ENCODE results near the gene LILRB1.
"Not testable (repeated sequence)": the region's sequence is repeated elsewhere in the genome, so short reads cannot be mapped to it uniquely, and the experiment has no call there.

LILRB1 gene

DNA sequence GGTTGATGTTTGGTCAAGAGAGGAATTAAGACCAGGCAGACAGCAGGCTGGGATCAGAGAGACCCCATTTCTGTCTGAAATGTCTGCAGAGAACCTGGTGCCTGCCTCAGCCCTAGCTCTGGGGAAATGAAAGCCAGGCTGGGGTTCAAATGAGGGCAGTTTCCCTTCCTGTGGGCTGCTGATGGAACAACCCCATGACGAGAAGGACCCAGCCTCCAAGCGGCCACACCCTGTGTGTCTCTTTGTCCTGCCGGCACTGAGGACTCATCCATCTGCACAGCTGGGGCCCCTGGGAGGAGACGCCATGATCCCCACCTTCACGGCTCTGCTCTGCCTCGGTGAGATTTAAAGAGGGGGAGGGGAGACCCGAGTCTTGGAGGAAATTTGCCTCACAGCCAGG lies 32.4 kb downstream of the LILRB1 start, which contains the start of gene LILRB4:
Gene LILRB4 (plus strand): TSS at position 256 of the 400 bp plus-strand sequence. CDS start 49 bp downstream, at position 305.
- DNase-seq (ENCODE audit: low read depth in 2 of 2): no peak

GRCh38 chr19:54665530-54665929 lies 35.2 kb downstream of the LILRB1 start:
- DNase-seq (ENCODE audit: low read depth in 2 of 2): no peak

DNA sequence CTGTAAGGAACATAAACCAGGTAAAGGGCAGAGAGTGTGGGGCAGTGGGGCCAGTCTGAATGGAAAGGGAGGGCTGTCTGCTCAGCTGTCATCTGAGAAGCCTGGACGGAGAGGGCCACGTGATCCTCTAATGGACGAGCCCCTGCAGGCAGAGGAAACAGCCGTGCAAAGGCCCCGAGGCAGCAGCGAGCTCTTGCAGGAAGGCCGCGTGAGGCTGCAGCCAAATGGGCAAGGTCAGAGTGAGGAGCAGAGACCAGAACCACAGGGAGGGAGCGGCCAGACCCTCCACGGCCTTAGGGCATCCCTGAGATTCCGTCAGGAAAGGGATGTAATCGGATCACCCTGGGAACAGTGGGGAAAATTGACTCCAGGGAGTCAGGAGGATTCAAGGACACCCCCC lies 36.9 kb downstream of the LILRB1 start:
- DNase-seq (ENCODE audit: low read depth in 2 of 2): no peak

- DNase-seq (ENCODE audit: low read depth in 2 of 2): no peak
These were observed 38.1 kb downstream of the LILRB1 start for GRCh38 chr19:54668353-54668752.

DNA sequence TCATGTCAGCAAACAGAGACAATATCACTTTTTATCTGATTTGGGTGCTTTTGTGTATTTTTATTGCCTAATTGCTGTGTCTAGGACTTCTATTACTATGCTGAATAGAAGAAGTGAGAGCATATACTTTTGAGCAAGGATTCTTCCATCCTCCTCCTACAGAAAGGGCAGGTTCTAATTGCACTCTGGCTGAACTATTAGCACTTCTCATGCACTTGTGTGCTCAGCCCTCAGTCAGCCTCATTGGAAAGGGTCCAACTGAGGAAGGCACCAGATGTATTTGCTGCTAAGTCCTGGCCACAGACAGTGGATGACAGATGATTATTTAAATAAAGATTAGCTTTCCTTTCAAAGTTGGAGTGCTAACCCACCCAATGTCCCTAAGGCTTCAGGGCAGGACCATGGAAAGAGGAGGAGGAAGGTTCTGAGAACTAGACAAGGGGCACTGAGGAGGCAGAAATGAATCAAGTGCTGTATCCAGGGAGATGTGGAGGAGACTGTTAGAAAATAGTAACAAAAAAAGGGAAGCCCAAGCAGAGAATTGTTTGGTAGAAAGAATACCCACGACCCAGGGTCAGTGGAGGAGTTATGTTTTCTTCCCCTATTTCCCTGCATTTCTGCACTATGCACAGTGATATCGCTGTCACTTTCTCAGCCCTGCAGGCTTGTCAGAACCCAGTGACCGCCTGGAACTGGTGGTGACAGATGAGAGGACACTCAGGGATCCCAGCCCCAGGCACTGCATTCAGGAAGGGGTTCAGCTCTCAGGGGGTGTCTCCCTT lies 40.5 kb downstream of the LILRB1 start:
- no peak for DNase-seq (ENCODE audit: low read depth in 2 of 2)

DNA sequence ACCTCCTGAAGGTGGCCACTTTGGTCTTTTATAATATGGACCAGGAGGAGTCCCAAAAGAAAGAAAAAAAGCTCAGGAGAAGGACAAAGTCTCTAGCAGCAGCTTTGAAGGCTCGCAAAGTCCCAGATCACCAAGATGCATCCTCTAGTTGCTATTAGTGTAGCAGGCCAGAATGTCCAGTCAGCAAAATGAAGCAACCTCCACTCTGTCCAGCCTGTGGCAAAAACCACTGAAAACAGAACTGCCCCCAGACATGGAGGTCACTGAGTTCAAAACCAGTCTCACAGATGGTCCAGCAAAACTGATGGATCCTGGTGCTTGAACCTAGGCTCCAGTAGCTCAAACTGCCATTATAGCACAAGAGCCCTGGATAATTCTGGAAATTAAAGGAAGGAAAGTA lies 42.9 kb downstream of the LILRB1 start:
- no peak for DNase-seq (ENCODE audit: low read depth in 2 of 2)

DNA sequence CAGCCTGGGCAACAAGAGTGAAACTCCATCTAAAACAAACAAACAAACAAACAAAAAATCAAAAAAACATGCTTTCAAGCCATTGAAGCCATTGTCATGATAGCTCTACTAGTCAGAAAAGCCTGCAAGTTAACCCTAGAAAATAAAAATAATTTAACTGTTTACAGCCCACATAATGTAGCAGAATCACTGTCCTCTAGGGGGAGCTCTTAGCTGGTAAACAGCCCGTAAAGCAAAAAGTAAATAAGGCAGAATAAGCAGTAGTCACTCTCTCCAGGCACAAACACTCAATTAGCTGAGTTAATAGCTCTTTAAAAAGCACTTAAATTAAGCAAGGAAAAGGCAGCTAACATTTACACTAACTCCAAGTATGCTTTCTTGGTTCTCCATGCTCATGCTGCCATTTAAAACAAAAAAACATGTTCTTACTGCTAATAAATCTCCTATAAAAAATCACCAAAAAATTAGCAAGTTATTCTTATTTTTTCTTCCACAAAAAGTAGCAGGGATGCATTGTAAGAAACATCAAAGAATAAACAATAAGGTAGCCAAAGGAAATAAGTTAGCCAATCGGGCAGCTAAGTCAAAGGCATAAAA lies 43.8 kb downstream of the LILRB1 start:
- DNase-seq (ENCODE audit: low read depth in 2 of 2): no peak

- DNase-seq (ENCODE audit: low read depth in 2 of 2): not testable (repeated sequence)
These were observed 46.0 kb downstream of the LILRB1 start for GRCh38 chr19:54676210-54676834.

- no peak for DNase-seq (ENCODE audit: low read depth in 2 of 2)
These were observed 46.9 kb downstream of the LILRB1 start for GRCh38 chr19:54677217-54677616.

GRCh38 chr19:54681596-54681995 lies 51.3 kb downstream of the LILRB1 start:
- not testable (repeated sequence) for DNase-seq (ENCODE audit: low read depth in 2 of 2)

DNA sequence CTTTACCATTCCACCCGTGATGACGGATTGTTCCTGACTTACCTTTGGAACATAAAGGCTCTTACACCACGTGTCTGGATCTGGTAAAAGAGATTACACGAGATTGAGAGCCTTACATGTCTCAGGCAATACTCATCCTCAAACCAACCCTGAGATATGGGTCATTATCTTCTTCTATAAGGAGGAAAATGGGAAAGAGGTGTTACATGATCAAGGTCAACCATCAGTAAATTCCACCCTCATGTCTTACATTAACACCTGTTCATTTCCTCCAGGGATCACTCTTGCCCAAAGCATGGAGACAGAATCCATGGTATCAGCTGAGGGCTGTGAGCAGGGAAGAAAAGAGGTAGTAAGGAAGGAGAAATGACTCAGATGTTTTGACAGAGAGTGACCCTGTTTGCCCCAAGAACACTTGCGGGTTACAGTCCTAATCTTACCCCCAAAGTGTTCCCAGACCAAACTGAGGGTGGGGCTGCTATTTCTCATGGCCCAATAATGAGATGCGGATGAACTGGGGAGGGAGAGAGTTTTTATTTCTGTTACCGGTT lies 52.1 kb downstream of the LILRB1 start:
- no peak for DNase-seq (ENCODE audit: low read depth in 2 of 2)

GRCh38 chr19:54684527-54684926 lies 54.2 kb downstream of the LILRB1 start:
- DNase-seq (ENCODE audit: low read depth in 2 of 2): no peak

Data from stimulated activated CD8-positive, alpha-beta memory T cell treated with anti-CD3 and anti-CD28 coated beads, Interleukin-2, amount 100 ng/mL, for 1 hour (primary cell).